ENCODE data around the gene FSIP1.
A peak's percentile ranks its signal among the peaks of the same experiment; 100 is the strongest.

FSIP1 gene

DNA sequence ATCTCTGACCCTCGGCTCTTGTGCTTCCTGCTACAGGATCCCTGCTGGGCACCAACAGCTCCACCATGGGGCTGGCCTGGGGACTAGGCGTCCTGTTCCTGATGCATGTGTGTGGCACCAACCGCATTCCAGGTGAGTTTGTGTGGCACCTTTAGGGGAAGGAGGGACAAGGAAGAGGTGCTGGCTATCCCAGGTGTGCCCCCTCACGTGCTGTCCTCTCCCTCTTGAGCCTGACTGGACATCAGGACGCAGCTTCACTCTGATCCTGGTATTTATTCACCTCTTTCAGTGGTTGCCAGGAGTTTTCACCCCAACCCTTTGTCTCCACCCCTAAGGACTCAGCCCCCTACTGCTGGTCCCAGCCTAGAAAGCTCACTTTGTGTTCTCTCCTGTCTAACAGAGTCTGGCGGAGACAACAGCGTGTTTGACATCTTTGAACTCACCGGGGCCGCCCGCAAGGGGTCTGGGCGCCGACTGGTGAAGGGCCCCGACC, 200.8 kb downstream of the FSIP1 start:
- peaks cover 78% of the 10 kb centered on the region for H3K27me3 ChIP-seq (ENCODE audit: insufficient read depth, low read depth, severe bottlenecking)
- H3K9me3 ChIP-seq (ENCODE audit: severe bottlenecking) = no peaks in the 10 kb centered on the region
- peak; percentile 28 for DNase-seq
- TF ChIP-seq, protein P1, sequence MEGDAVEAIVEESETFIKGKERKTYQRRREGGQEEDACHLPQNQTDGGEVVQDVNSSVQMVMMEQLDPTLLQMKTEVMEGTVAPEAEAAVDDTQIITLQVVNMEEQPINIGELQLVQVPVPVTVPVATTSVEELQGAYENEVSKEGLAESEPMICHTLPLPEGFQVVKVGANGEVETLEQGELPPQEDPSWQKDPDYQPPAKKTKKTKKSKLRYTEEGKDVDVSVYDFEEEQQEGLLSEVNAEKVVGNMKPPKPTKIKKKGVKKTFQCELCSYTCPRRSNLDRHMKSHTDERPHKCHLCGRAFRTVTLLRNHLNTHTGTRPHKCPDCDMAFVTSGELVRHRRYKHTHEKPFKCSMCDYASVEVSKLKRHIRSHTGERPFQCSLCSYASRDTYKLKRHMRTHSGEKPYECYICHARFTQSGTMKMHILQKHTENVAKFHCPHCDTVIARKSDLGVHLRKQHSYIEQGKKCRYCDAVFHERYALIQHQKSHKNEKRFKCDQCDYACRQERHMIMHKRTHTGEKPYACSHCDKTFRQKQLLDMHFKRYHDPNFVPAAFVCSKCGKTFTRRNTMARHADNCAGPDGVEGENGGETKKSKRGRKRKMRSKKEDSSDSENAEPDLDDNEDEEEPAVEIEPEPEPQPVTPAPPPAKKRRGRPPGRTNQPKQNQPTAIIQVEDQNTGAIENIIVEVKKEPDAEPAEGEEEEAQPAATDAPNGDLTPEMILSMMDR (IDR thresholded peaks at IDR 0.05; ENCODE audit: low read depth, low read length) = peak; percentile 47
- no peaks in the 10 kb centered on the region for H3K36me3 ChIP-seq
- no peak overlapping the region for H3K27ac ChIP-seq
- H3K4me3 ChIP-seq (ENCODE audit: low read depth, low read length) = no peak overlapping the region

DNA sequence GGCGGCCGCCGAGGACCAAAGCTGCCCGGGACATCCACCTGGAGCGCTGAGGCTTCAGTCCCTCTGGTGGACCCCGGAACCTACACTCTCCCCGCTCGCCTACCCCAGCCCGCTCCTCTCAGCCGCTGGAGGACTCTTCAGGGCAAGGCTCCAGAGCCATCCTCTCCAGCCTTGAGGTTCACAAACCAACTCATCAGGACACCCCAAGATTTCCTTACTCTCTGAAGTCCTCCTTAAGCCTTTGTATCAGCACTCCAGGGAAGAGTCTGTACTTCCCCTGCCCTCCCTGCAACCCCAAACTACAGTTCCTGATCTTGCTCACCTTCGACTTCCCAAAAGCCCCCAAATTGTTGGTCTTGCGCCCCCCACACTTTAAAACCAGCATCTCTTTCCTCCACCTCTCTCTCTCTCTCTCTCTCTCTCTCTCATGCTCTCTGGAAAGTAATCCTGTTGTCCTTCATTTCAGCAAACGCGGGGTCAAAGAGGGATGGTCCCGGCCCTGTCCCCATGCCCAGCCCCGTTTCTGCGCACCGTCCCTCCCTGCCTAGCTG, 201.3 kb downstream of the FSIP1 start:
- Histone ChIP-seq H3K36me3 (no peaks in the 10 kb centered on the region), H3K9me3 (ENCODE audit: severe bottlenecking) (no peaks in the 10 kb centered on the region), H3K27ac (no peak overlapping the region), H3K4me3 (ENCODE audit: low read depth, low read length) (no peak overlapping the region; the same call in 1 of the 2 replicates), H3K27me3 (ENCODE audit: insufficient read depth, low read depth, severe bottlenecking) (peaks cover 78% of the 10 kb centered on the region)
- TF ChIP-seq, protein P1 (IDR thresholded peaks at IDR 0.05; ENCODE audit: low read depth, low read length) = no peak
- DNase-seq = no peak

GRCh38 chr15:39580485-39581241, 202.0 kb downstream of the FSIP1 start, which contains the start of gene THBS1:
Gene THBS1, plus strand, starts transcription at chr15:39581079. Its CDS starts 779 bp downstream, at chr15:39581858.
- DNase-seq = no peak
- TF ChIP-seq, protein P1 (IDR thresholded peaks at IDR 0.05; ENCODE audit: low read depth, low read length) = no peak
- peaks cover 83% of the 10 kb centered on the region for H3K27me3 ChIP-seq (ENCODE audit: insufficient read depth, low read depth, severe bottlenecking)
- no peaks in the 10 kb centered on the region for H3K9me3 ChIP-seq (ENCODE audit: severe bottlenecking)
- no peak within 1 kb of the TSS for H3K27ac ChIP-seq
- H3K4me3 ChIP-seq (ENCODE audit: low read depth, low read length) = peak within 1 kb of the TSS; percentile 31
- H3K36me3 ChIP-seq = no peaks in the 10 kb centered on the region

DNA sequence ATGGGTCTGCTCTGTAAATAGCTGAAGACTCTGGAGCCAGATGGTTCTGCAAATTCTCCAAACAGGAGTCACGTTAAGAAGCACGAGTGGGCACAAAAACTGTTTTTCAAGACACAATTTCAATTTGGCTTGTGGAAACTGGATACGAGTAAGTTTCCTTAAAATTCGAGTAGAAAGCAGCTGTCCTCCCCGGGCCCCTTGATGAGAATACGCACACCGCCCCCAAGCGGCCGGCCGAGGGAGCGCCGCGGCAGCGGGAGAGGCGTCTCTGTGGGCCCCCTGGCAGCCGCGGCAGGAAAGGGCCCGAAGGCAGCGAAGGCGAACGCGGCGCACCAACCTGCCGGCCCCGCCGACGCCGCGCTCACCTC, 202.5 kb downstream of the FSIP1 start:
- TF ChIP-seq, protein P1 (IDR thresholded peaks at IDR 0.05; ENCODE audit: low read depth, low read length) = peak; percentile 87
- H3K27ac ChIP-seq = no peak overlapping the region

DNA sequence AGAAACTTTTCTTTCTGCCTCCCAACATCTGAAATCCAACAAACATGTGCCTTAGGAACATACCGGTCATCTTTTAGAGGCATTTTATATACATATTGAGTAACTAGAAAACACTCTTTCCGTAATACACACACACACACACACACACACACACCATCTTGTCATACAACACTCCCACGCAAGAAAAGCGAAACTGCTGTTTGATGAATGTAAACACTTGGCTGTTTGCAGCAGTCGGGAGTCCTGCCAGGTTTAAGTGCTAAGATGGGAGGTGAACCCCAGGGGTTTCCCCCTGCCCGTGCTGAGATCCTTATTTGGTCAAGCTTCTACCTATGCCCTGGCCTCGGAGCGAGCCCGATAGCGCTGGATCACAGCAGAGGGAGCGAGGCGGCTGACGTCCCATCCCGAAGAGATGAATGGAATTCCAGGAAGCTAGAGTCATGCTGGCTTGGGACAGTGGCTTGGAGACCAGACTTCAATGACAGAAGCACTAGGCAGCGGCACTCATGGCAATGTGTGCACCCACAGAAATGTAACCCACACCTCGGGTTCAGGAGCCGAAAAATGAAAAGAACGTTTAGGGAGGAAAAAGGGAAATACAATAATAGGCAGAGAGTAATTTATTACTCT, 203.0 kb downstream of the FSIP1 start:
- H3K27me3 ChIP-seq (ENCODE audit: insufficient read depth, low read depth, severe bottlenecking) = peaks cover 88% of the 10 kb centered on the region
- TF ChIP-seq, protein P1 (IDR thresholded peaks at IDR 0.05; ENCODE audit: low read depth, low read length) = no peak
- no peaks in the 10 kb centered on the region for H3K9me3 ChIP-seq (ENCODE audit: severe bottlenecking)
- no peak overlapping the region for H3K4me3 ChIP-seq (ENCODE audit: low read depth, low read length)
- H3K36me3 ChIP-seq = no peaks in the 10 kb centered on the region
- no peak overlapping the region for H3K27ac ChIP-seq
- DNase-seq = no peak

More for the DNA sequence above, 202.5 kb downstream of the FSIP1 start:
- Histone ChIP-seq H3K27me3 (ENCODE audit: insufficient read depth, low read depth, severe bottlenecking) (peaks cover 89% of the 10 kb centered on the region), H3K36me3 (no peaks in the 10 kb centered on the region), H3K9me3 (ENCODE audit: severe bottlenecking) (no peaks in the 10 kb centered on the region), H3K4me3 (ENCODE audit: low read depth, low read length) (peak overlapping the region; percentile 31; the same call in 1 of the 2 replicates)
- DNase-seq = peak; percentile 79
